ENCODE measurements around the gene TEKTIP1. TPM values are rescaled to one million over a fixed set of nuclear protein-coding genes. Genes with fewer than 3 reads are reported as not detected.

The TEKTIP1 gene
- total and polyA plus RNA-seq, 9 donors = 0.54 to 5.6 (median 3.6) TPM; not detected in 2

DNA sequence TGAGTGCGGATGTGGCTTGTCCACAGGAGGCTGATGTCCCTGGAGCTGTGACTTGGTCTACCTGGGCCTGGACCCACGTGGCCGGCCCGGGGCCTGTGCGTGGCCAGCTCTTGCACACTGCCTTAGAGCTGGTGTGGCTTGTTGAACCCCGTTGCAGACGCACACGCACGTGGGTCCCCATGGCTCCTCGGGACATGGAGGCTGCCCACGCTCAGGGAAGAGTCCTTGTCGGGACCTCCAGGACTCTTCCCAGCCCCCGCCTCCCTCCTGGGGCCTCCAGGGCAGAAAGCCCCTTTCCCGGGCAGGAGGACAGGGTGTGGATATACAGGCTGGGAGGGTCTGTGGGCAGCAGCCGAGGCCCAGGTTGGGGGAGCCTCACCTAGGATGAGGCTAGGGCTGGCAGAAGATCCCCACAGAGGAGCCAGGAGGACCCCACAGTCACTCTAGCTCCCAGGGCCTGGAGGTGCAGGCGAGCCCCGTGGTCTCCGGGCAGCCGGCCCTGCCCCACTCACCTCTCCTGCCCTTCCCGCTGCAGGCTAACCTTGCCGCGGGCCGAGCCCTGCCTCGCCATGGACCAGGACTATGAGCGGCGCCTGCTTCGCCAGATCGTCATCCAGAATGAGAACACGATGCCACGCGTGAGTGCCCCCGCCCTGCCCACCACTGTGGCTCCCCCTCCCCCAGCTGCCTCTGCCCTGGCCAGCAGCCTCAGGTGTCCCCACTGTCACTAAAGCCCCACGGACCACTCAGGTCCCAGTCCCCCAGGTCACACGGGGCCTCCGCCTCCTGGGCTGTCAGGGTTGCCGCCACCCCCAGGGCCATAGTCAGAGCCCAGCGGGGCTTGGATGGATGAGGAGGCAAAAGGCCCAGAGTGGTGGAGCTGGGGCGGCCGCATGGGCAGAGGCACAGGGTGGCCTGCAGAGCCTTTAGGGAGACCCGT is 16.3 kb upstream of the TEKTIP1 start:
- intact Hi-C loops (cut with DNase I) = no loop called here
- Histone ChIP-seq H3K9me3 (no peaks in the 10 kb centered on the region), H3K27ac (no peak overlapping the region), H3K36me3 (no peaks in the 10 kb centered on the region), H3K4me3 (no peak overlapping the region), H3K27me3 (no peaks in the 10 kb centered on the region), H3K4me1 (ENCODE audit: insufficient read depth) (no peaks in the 10 kb centered on the region)
- DNase-seq = peak in 1 of 5 donors; percentile 31
- WGBS, 3 donors = 90 to 92% (median 90%) methylated on average over 35 to 40 of the region's 40 CpGs
- TF ChIP-seq POLR2A (IDR thresholded peaks at IDR 0.05) (no peak), EP300 (IDR thresholded peaks at IDR 0.05) (no peak), CTCF (IDR thresholded peaks at IDR 0.05) (no peak)

DNA sequence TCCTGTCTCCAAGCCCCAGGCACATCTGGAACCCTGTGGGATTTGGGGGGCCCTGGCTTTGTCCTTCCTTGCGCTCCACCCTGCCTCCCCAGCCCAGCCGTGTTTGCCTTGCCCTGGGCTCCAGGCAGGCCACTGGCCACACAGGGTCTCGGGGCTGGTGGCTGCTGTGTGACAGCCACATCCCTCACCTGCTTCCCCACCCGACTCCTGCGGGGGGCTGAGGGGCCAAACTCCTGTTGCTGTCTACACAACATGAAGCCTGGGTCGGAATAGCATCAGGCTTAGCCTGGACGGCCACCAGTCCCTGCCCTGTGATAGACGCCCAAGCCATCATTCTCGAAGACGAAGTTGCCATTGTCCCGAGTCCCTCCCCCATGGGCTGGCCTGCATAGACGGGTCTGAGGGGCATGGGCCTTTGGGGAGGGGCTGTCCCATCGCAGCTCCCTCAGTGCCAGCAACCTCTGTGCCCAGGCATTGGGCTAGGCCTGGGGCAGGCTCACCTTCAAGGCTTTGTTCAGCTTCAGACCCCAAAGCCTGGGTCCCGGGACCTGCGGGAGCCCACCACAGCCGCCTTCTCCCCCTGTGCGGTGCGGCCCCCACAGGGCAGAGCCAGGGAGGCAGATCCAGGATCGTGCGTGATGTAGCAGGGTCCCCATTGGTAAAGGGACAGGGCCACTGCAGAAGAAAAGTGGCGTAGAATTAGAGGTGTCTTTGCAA is 15.5 kb upstream of the TEKTIP1 start:
- 83 to 87% (median 86%) methylated on average over 21 of the region's 21 CpGs for WGBS, 3 donors
- Histone ChIP-seq H3K27ac (no peak overlapping the region), H3K9me3 (no peaks in the 10 kb centered on the region), H3K27me3 (no peaks in the 10 kb centered on the region), H3K36me3 (no peaks in the 10 kb centered on the region), H3K4me3 (no peak overlapping the region), H3K4me1 (ENCODE audit: insufficient read depth) (no peaks in the 10 kb centered on the region)
- intact Hi-C loops (cut with DNase I) = no loop called here
- TF ChIP-seq POLR2A (IDR thresholded peaks at IDR 0.05) = no peak
- no peak for TF ChIP-seq EP300 (IDR thresholded peaks at IDR 0.05)
- TF ChIP-seq CTCF (IDR thresholded peaks at IDR 0.05) = no peak
- no peak for DNase-seq

DNA sequence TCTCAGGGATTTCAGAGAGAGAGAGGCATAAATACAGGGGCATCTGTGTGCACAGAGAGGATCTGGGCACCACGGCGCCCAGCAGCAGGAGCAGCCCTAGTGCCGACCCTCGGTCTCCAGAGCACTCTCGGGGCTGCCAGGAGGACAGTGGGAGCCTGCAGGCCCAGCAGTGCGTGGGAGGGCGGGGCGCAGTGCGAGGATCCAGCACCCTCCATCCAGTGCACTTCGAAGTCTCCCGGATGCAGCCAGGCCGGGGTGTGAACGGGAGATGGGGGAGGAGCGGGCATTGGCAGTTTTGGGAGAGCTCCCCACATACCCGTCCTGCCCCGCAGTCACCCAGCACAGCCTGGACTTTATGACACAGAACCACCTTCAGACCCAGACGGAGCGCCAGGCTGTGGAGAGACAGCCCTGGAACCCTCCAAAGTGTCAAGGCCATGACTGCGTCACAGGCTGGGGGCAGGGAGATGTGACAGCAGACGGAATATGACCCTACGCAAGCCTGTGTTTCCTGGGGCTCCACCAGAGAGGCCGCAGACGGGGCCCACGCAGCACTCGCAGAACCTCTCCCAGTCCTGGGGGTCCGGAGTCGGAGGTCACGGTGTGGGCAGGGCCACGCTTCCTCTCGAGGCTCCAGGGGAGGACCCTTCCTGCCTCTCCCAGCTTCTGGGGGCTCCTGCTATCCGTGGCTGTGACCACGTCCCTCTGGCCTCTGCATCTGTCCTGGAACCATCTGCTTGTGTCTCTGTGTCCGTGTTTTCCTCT is 14.7 kb upstream of the TEKTIP1 start:
- intact Hi-C loops (cut with DNase I) = no loop called here
- no peaks in the 10 kb centered on the region for H3K27me3 ChIP-seq
- no peak for DNase-seq
- H3K36me3 ChIP-seq = no peaks in the 10 kb centered on the region
- 87 to 88% (median 87%) methylated on average over 33 of the region's 33 CpGs for WGBS, 3 donors
- H3K27ac ChIP-seq = no peak overlapping the region
- H3K9me3 ChIP-seq = no peaks in the 10 kb centered on the region
- no peaks in the 10 kb centered on the region for H3K4me1 ChIP-seq (ENCODE audit: insufficient read depth)
- TF ChIP-seq EP300 (IDR thresholded peaks at IDR 0.05) = no peak
- TF ChIP-seq POLR2A (IDR thresholded peaks at IDR 0.05) = no peak
- TF ChIP-seq CTCF (IDR thresholded peaks at IDR 0.05) = no peak
- no peak overlapping the region for H3K4me3 ChIP-seq

- intact Hi-C loops (cut with DNase I) = no loop called here
- TF ChIP-seq CTCF (IDR thresholded peaks at IDR 0.05) (no peak), EP300 (IDR thresholded peaks at IDR 0.05) (no peak), POLR2A (IDR thresholded peaks at IDR 0.05) (no peak)
- Histone ChIP-seq H3K36me3 (no peaks in the 10 kb centered on the region), H3K9me3 (no peaks in the 10 kb centered on the region), H3K4me1 (ENCODE audit: insufficient read depth) (no peaks in the 10 kb centered on the region), H3K27me3 (no peaks in the 10 kb centered on the region), H3K27ac (no peak overlapping the region), H3K4me3 (no peak overlapping the region)
- DNase-seq = no peak
- 89 to 94% (median 90%) methylated on average over 20 of the region's 20 CpGs for WGBS, 3 donors
Measured at GRCh38 chr19:3524904-3525451, 14.0 kb upstream of the TEKTIP1 start.
